Stimulated activated CD8-positive, alpha-beta memory T cell treated with anti-CD3 and anti-CD28 coated beads, Interleukin-7, amount 100 ng/mL, for 1 hour (primary cell): Measurements from ENCODE around the gene ANKS1B.

Experiments
- DNase-seq, 2 donors: peaks; one replicate each; pipeline ENCODE4 v3.0.0-alpha.2; 2020; ENCODE audit warnings: low read depth in 2 of 2

The ANKS1B gene

GRCh38 chr12:99960311-99960710 lies 24.4 kb downstream of the ANKS1B start:
- no peak for DNase-seq

DNA sequence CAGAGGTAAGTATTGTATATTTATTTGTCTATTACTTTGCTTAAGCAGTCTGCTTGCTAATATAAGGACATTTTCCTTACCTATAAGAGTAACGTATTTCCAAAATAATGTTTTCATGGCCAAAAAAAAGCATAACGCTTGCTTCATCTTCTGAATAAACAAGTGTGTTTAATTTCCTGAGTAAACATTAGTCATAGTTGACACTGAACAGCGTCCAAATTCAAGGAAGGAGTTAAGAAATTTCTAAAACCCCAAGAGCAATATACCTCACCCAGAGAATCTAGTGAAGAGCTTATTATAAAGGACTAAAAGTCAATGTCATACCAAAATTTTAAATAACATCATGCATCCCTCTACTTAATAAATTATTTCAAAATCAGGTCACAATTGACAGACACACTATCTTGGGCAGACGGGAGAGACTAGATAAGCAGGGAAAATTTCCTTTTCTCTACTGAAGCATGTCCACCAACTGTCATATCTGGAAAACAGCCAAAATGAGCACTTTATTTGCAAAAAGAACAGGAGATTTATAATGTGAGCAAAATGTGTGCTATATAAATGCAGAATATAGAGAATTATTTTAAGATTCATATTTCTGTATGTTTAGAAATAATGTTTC lies 25.1 kb downstream of the ANKS1B start:
- no peak for DNase-seq

- no peak for DNase-seq
Observed at GRCh38 chr12:99957866-99958466, 26.8 kb downstream of the ANKS1B start.

DNA sequence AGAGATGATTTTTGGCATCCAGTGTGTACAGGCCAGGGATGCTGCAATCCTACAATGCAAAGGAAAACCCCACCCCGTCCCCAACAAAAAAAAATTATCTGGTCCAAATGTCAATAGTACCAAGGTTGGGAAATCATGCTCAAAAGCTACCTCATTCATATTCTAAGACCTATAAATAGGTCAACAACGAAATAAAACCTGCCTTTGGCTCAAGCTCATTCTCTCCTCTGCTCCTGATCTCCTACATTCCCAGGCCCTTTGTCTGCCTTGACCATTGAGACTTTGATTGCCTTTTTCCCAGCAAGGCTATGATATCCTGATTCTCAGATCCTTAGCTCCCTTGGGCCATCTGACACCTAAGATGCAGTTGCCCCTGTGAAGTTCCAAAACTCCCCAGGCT lies 30.0 kb downstream of the ANKS1B start:
- no peak for DNase-seq

GRCh38 chr12:99948370-99948769 lies 36.4 kb downstream of the ANKS1B start:
- DNase-seq: no peak

GRCh38 chr12:99946131-99946530 lies 38.6 kb downstream of the ANKS1B start:
- no peak for DNase-seq

DNA sequence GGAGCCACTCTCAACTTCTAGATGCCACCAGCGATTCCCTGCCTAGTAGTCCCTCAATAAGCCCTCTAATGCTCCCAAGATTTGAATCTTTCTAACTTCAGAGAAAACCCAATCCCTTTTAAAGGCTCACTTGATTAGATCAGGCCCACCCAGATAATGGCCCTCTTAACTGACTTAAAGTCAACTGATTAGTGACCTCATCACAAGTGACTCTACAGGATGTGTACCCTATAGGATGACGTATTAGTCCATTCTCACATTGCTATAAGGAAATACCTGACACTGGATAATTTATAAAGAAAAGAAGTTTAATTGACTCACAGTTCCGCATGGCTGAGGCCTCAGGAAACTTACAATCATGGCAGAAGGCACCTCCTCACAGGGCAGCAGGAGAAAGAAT lies 49.1 kb downstream of the ANKS1B start:
- DNase-seq: no peak

GRCh38 chr12:99926511-99927169 lies 58.1 kb downstream of the ANKS1B start:
- no peak for DNase-seq

DNA sequence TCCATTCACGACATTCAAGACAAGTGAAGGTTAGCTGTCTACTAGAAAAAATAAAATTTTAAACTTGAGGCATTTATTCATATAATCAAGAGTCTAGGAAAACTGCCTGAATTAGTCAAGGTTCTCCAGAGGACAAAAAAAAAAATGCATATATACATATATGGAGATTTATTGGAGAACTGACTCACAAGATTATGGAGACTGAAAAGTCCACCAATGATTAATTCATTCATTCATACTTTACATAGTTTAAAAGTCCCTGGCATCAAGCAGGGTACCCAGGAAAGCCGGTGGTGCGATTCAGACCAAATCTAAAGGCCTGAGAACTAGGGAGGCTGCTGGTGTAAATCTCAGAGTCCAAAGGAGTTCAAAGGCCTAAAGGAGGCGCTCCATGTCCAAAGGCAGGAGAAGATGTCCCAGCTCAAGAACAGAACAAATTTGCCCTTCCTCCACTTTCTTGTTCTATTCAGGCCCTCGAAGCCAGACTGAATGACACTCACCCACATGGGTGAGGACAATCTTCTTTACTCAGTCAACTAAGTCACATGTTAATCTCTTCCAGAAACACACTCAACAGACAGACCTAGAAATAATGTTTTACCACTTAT lies 64.3 kb downstream of the ANKS1B start:
- DNase-seq: no peak

GRCh38 chr12:99917711-99918402 lies 66.9 kb downstream of the ANKS1B start:
- DNase-seq: no peak

DNA sequence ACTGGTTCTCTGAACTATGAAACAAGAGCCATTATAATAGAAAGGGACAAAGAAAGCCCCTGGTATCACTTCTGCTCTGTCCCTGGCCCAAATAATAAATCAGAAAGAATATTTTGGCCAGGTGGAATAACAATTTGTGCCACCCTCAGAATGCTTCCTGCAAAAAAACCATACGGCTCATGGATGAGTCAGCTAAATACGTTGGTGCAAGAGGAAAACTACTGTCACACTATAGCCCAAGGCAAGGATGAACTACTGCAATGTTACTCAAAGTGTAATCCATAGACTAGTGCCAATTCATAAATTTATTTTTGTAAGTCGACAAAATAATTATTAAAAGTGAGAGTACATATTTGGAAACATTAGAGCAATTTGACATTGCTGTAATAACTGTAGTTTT lies 68.2 kb downstream of the ANKS1B start:
- no peak for DNase-seq

GRCh38 chr12:99915251-99916082 lies 69.3 kb downstream of the ANKS1B start:
- DNase-seq: no peak

DNA sequence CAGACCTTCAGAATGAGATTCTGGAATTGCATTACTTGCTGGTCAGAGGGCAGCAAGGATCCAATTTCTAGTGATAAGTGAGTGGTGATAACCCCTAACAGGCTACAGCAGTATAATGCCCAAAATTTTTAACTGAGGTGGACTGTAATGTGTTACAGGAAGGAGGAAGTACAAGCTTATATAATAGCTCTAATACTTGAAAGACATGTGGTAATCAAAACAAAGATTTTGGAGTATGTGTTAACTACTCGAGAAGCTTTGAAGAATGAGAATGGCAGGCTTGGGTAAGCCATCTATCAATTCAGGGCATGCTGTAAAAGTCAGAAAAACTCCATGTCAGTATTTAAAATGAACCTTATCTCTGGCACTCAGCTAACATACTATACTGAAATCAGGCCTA lies 70.5 kb downstream of the ANKS1B start:
- DNase-seq: no peak

GRCh38 chr12:99911967-99912366 lies 72.8 kb downstream of the ANKS1B start:
- no peak for DNase-seq

GRCh38 chr12:99911081-99911480 lies 73.7 kb downstream of the ANKS1B start:
- DNase-seq: no peak

DNA sequence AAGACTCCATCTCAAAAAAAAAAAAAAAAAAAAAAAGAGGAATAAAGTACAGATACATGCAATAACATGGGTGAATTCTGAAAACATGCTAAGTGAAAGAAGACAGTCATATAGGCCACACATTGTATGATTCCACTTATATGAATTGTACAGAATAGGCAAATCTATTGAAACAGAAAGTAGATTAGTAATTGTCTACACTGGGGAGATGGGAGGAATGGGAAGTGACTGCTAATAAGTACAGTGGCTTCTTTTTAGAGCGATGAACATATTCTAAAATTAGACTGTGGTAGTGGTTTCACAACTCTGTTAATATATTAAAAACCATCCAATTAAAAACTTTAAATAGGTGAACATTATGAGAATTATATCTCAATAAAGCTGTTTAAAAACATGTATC lies 74.4 kb downstream of the ANKS1B start:
- DNase-seq: no peak

- DNase-seq: no peak
Observed at GRCh38 chr12:99906786-99907579, 77.8 kb downstream of the ANKS1B start.

GRCh38 chr12:99901181-99901580 lies 83.6 kb downstream of the ANKS1B start:
- DNase-seq: no peak

DNA sequence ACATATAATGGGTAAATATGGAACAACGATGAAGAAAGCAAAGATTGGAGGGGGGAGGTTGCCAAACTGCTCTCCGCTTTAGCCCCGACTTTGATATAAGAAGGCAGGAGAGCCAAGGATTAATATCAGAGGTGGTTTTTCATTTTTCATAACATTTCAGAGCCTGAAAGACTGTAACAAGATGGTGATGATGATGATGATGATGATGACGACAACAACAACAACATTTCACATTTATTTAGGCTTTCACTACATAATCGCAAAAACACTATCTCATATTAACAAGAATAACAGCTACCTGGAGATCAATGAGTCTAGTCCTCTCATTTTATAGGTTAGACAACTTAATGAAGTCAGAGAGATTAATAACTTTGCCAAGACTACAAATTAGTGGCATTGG lies 86.1 kb downstream of the ANKS1B start:
- DNase-seq: no peak

GRCh38 chr12:99879439-99879838 lies 105.3 kb downstream of the ANKS1B start:
- no peak for DNase-seq

DNA sequence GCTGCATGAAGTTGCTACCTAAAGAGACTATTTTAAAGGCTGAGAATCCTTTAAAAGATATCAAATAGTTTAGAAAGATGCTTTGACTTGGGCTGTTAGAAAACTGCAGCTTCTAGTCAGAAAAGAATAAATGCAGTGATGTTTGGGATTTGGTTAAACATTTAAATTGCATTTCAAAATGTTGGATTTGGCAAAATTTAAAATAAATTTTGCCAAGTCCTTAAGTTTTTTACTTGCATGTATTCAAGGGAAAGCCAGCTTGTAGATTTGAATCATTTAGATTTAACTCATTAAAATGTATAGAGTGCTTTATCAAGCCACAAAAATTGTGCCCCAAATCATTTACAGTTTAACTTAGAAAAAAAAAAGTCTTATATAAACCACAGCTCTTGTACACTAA lies 109.7 kb downstream of the ANKS1B start:
- DNase-seq: no peak
